DND-41 (cell line): ENCODE data around the gene WFIKKN2.

Experiments
- ATAC-seq: fragments of 200-7000 bp; cut with Tn5 transposase; 3 replicates; pipeline ENCODE4 v1.9.1; 2021; ENCODE audit warnings: low read depth; ENCODE audit not compliant: insufficient read depth
- DNase-seq: peaks from one replicate; pipeline ENCODE4 v3.0.0-alpha.2; 2020
- H2AFZ ChIP-seq: 2 replicates; pipeline ENCODE4 v1.6.0; 2012; ENCODE audit warnings: low read depth, low read length
- H3K27ac ChIP-seq: 2 replicates; pipeline ENCODE4 v1.5.1; 2012; ENCODE audit warnings: low read length, inconsistent platforms
- H3K27me3 ChIP-seq: fragments of 200-600 bp; sonication (generic); 2 replicates; pipeline ENCODE4 v1.6.0; 2012; ENCODE audit warnings: low read length, mild to moderate bottlenecking, inconsistent platforms; ENCODE audit not compliant: insufficient read depth, poor library complexity
- H3K36me3 ChIP-seq: 2 replicates; pipeline ENCODE4 v1.5.1; 2012; ENCODE audit warnings: low read length, inconsistent platforms; ENCODE audit not compliant: insufficient read depth
- H3K4me1 ChIP-seq: 2 replicates; pipeline ENCODE4 v1.5.1; 2012; ENCODE audit warnings: mild to moderate bottlenecking, low read length; ENCODE audit not compliant: insufficient read depth
- H3K4me2 ChIP-seq: 2 replicates; pipeline ENCODE4 v1.6.0; 2012; ENCODE audit warnings: mild to moderate bottlenecking, moderate library complexity, low read length, inconsistent platforms; ENCODE audit not compliant: insufficient read depth
- H3K4me3 ChIP-seq, 2 experiments: fragments of 200-600 bp in 1 of 2; shearing (Covaris generic) in 1 of 2; 2 replicates each; pipeline ENCODE4 v1.5.1; 2012 to 2016; ENCODE audit warnings: inconsistent platforms in 2 of 2, low read length in 2 of 2, mild to moderate bottlenecking in 2 of 2, low read depth in 1 of 2, moderate library complexity in 1 of 2
- H3K79me2 ChIP-seq: 2 replicates; pipeline ENCODE4 v1.6.0; 2012; ENCODE audit warnings: low read length, inconsistent platforms; ENCODE audit not compliant: insufficient read depth
- H3K9ac ChIP-seq: 2 replicates; pipeline ENCODE4 v1.6.0; 2012; ENCODE audit warnings: low read depth, mild to moderate bottlenecking, inconsistent platforms, low read length, moderate library complexity
- H3K9me3 ChIP-seq: 2 replicates; pipeline ENCODE4 v1.5.1; 2012; ENCODE audit warnings: low read length, moderate library complexity, mild to moderate bottlenecking, inconsistent platforms; ENCODE audit not compliant: insufficient read depth, severe bottlenecking
- H4K20me1 ChIP-seq: 2 replicates; pipeline ENCODE4 v1.6.0; 2012; ENCODE audit warnings: low read length; ENCODE audit not compliant: insufficient read depth
- EZH2 ChIP-seq: IDR thresholded peaks from 3 replicates; pipeline ENCODE4 v1.6.1; 2012; ENCODE audit warnings: borderline replicate concordance, low read depth, mild to moderate bottlenecking, moderate library complexity, low read length, inconsistent platforms; ENCODE audit not compliant: severe bottlenecking
- TF ChIP-seq, protein P1 (sequence below): IDR thresholded peaks from 2 replicates; pipeline ENCODE4 v1.5.1; 2012; ENCODE audit warnings: borderline replicate concordance, low read length, moderate library complexity, mild to moderate bottlenecking; ENCODE audit not compliant: poor library complexity, severe bottlenecking; ENCODE audit errors: extremely low read depth

The WFIKKN2 gene

DNA sequence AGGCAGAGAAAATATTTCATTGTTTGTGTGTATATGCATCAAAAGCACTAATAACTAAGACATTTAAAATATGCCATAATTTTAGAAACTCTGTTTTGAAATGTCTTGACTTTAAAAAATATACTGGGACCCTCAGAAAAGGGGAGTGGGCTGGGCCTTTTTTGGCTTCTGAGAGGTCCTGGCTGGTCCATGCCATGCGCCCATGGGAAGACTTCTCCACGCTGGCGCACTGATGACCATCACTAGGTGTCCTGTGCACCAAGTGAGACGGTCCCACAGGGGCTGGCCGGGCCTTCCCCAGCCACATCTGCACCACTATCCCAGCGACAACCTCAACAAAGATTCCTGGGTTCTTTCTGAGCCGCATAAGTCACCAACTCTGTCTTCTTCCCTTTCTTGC, 27.0 kb upstream of the WFIKKN2 start:
- H3K4me3 ChIP-seq = no peak overlapping the region
- no peak overlapping the region for H3K27ac ChIP-seq
- no peak overlapping the region for H3K9ac ChIP-seq
- ATAC-seq (no peak), DNase-seq (no peak)
- TF ChIP-seq, protein P1, sequence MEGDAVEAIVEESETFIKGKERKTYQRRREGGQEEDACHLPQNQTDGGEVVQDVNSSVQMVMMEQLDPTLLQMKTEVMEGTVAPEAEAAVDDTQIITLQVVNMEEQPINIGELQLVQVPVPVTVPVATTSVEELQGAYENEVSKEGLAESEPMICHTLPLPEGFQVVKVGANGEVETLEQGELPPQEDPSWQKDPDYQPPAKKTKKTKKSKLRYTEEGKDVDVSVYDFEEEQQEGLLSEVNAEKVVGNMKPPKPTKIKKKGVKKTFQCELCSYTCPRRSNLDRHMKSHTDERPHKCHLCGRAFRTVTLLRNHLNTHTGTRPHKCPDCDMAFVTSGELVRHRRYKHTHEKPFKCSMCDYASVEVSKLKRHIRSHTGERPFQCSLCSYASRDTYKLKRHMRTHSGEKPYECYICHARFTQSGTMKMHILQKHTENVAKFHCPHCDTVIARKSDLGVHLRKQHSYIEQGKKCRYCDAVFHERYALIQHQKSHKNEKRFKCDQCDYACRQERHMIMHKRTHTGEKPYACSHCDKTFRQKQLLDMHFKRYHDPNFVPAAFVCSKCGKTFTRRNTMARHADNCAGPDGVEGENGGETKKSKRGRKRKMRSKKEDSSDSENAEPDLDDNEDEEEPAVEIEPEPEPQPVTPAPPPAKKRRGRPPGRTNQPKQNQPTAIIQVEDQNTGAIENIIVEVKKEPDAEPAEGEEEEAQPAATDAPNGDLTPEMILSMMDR = no peak
- TF ChIP-seq EZH2 = no peak
- no peaks in the 10 kb centered on the region for H3K4me1 ChIP-seq
- H3K27me3 ChIP-seq = peaks cover 3% of the 10 kb centered on the region
- H2AFZ ChIP-seq = no peak overlapping the region
- no peaks in the 10 kb centered on the region for H4K20me1 ChIP-seq
- H3K4me2 ChIP-seq = no peak overlapping the region
- H3K79me2 ChIP-seq = no peaks in the 10 kb centered on the region
- H3K9me3 ChIP-seq = no peaks in the 10 kb centered on the region
- no peaks in the 10 kb centered on the region for H3K36me3 ChIP-seq

DNA sequence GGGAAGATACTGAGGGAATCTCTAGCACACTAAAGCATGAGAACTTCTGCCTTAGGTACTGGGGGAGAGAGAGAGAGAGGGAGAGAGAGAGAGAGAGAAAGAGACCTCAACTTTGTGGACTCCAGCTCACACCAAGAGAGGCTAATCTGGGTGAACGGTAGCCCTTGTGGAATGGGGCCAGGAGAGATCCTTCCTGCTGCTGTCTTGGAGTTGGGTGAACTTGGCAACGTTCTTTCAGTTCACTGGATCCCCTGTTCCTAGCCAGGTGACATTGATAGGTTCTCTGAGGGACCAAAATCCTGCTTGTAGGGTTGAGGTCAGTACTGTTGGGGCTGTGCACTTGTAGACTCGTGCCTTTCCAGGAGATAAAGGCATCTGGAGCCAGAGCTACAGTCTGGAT, 26.5 kb upstream of the WFIKKN2 start:
- ATAC-seq = no peak
- no peaks in the 10 kb centered on the region for H3K9me3 ChIP-seq
- no peak overlapping the region for H3K9ac ChIP-seq
- TF ChIP-seq EZH2 = no peak
- TF ChIP-seq, protein P1 = no peak
- peaks cover 3% of the 10 kb centered on the region for H3K27me3 ChIP-seq
- H3K79me2 ChIP-seq = no peaks in the 10 kb centered on the region
- no peak overlapping the region for H3K4me3 ChIP-seq
- H3K27ac ChIP-seq = no peak overlapping the region
- no peak overlapping the region for H3K4me2 ChIP-seq
- H2AFZ ChIP-seq = no peak overlapping the region
- no peaks in the 10 kb centered on the region for H3K36me3 ChIP-seq
- H3K4me1 ChIP-seq = no peaks in the 10 kb centered on the region
- no peaks in the 10 kb centered on the region for H4K20me1 ChIP-seq
- no peak for DNase-seq

DNA sequence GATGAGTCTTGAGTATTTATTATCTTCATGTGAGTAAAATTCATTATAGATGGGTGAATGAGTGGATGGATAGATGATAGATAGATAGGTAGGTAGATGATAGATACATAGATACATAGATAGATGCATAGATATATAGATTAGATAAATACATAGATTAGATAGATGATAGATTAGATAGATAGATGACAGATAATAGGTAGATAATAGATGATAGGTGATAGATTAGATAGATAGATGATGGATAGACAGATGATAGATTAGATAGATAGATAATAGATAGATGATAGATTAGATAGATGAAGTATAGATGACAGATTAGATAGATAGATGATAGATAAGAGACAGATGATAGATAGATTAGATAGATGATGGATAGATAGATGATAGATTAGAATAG, 21.8 kb upstream of the WFIKKN2 start:
- no peak for TF ChIP-seq EZH2
- TF ChIP-seq, protein P1 = no peak
- Histone ChIP-seq H3K4me1 (no peaks in the 10 kb centered on the region), H3K79me2 (no peaks in the 10 kb centered on the region), H3K9ac (no peak overlapping the region), H3K4me2 (no peak overlapping the region), H4K20me1 (no peaks in the 10 kb centered on the region), H3K36me3 (no peaks in the 10 kb centered on the region), H3K9me3 (no peaks in the 10 kb centered on the region), H2AFZ (no peak overlapping the region), H3K27ac (no peak overlapping the region), H3K4me3 (no peak overlapping the region), H3K27me3 (peaks cover 3% of the 10 kb centered on the region)
- DNase-seq = no peak
- ATAC-seq = no peak

- H3K27ac ChIP-seq = no peak overlapping the region
- H3K9ac ChIP-seq = no peak overlapping the region
- no peak overlapping the region for H3K4me2 ChIP-seq
- TF ChIP-seq, protein P1 = no peak
- no peak for TF ChIP-seq EZH2
- ATAC-seq = no peak
- H3K36me3 ChIP-seq = no peaks in the 10 kb centered on the region
- peaks cover 3% of the 10 kb centered on the region for H3K27me3 ChIP-seq
- no peak overlapping the region for H3K4me3 ChIP-seq
- no peak for DNase-seq
- no peaks in the 10 kb centered on the region for H3K79me2 ChIP-seq
- H4K20me1 ChIP-seq = no peaks in the 10 kb centered on the region
- H2AFZ ChIP-seq = no peak overlapping the region
- H3K4me1 ChIP-seq = no peaks in the 10 kb centered on the region
- H3K9me3 ChIP-seq = no peaks in the 10 kb centered on the region
These were observed 20.0 kb upstream of the WFIKKN2 start for GRCh38 chr17:50815400-50815799.
